CD4-positive, alpha-beta T cell (primary cell): Measurements from ENCODE around the gene GK. TPM values are rescaled to one million over a fixed set of nuclear protein-coding genes. Genes with fewer than 3 reads are reported as not detected.
A peak's percentile ranks its signal among the peaks of the same experiment; 100 is the strongest.

Experiments used
- ATAC-seq: fragments of 200-7000 bp; cut with Tn5 transposase; one replicate; pipeline ENCODE4 v1.10.0; 2022; ENCODE audit warnings: mild to moderate bottlenecking; ENCODE audit not compliant: poor library complexity
- CTCF ChIA-PET: fragments of 350-600 bp; sonication (Branson Sonifier 250); formaldehyde crosslinking; loops from one replicate; lab custom pipeline; 2021; ENCODE audit warnings: antibody characterized with exemption, inconsistent platforms; lab: Charles Lee
- POLR2A ChIA-PET: fragments of 350-600 bp; sonication (Branson Sonifier 250); formaldehyde crosslinking; loops from one replicate; lab custom pipeline; 2021; ENCODE audit warnings: antibody characterized with exemption, inconsistent platforms; lab: Charles Lee
- DNase-seq, 14 experiments: peaks; one replicate each; pipeline ENCODE4 v3.0.0-alpha.2; 2013 to 2020; ENCODE audit warnings: mixed read lengths in 2 of 14
- H3K27ac ChIP-seq, 2 donors: one replicate each; pipeline versions ENCODE4 v1.5.1 to v1.7.0; 2013; ENCODE audit warnings: low read length in 2 of 2, low read depth in 1 of 2, mild to moderate bottlenecking in 1 of 2
- H3K27me3 ChIP-seq, 2 experiments: 1 replicate in 1 of 2; 2 replicates in 1 of 2; pipeline versions ENCODE4 v1.6.1 to v1.7.0; 2013; ENCODE audit warnings: low read length in 2 of 2, control low read depth in 1 of 2, mild to moderate bottlenecking in 1 of 2, moderate library complexity in 1 of 2; ENCODE audit not compliant: insufficient read depth in 2 of 2, control insufficient read depth in 1 of 2
- H3K36me3 ChIP-seq: one replicate; pipeline ENCODE4 v1.6.1; 2013; ENCODE audit warnings: low read length, control low read depth; ENCODE audit not compliant: insufficient read depth
- H3K4me1 ChIP-seq: one replicate; pipeline ENCODE4 v1.6.1; 2013; ENCODE audit warnings: low read length, control low read depth; ENCODE audit not compliant: insufficient read depth
- H3K4me3 ChIP-seq: one replicate; pipeline ENCODE4 v1.5.1; 2013; ENCODE audit warnings: mild to moderate bottlenecking, low read length, moderate library complexity
- H3K9me3 ChIP-seq, 2 experiments: 1 replicate in 1 of 2; 2 replicates in 1 of 2; pipeline versions ENCODE4 v1.6.1 to v1.7.0; 2013; ENCODE audit warnings: low read length in 2 of 2, mild to moderate bottlenecking in 2 of 2, control low read depth in 1 of 2, moderate library complexity in 1 of 2; ENCODE audit not compliant: control insufficient read depth in 1 of 2, insufficient read depth in 1 of 2
- H3K27ac Mint-ChIP-seq: one replicate; pipeline ENCODE4 v1.8.0; 2020; ENCODE audit warnings: mixed read lengths
- H3K27me3 Mint-ChIP-seq: one replicate; pipeline ENCODE4 v1.8.0; 2021; ENCODE audit warnings: mixed read lengths
- H3K36me3 Mint-ChIP-seq: one replicate; pipeline ENCODE4 v1.8.0; 2021; ENCODE audit warnings: low read depth, mixed read lengths
- H3K4me1 Mint-ChIP-seq: one replicate; pipeline ENCODE4 v1.8.0; 2021; ENCODE audit warnings: low read depth, mixed read lengths
- H3K4me3 Mint-ChIP-seq: one replicate; pipeline ENCODE4 v1.8.0; 2020; ENCODE audit warnings: mild to moderate bottlenecking, mixed read lengths
- H3K9me3 Mint-ChIP-seq: one replicate; pipeline ENCODE4 v1.8.0; 2020; ENCODE audit warnings: mixed read lengths
- CTCF ChIP-seq: fragments of 200-600 bp; IDR thresholded peaks from one replicate; pipeline ENCODE4 v1.8.0; 2022; ENCODE audit warnings: antibody characterized with exemption, mild to moderate bottlenecking
- intact Hi-C, 2 experiments: fragments of 100-400 bp; cut with DNase I in 1 of 2; cut with micrococcal nuclease in 1 of 2; formaldehyde crosslinking; loops; one replicate each; pipeline versions ENCODE4 v1.15.1 to v1.9.0; 2023 to 2025; cut with DNase I, micrococcal nuclease
- polyA plus RNA-seq, 2 donors: library from polyadenylated mRNA; unstranded; fragments of 120-200 nt; gene quantifications; one replicate each; pipeline ENCODE4 v1.2.1, GENCODE V29; 2013
- total RNA-seq, 174 experiments: library from RNA in 2 of 174; stranded (reverse) in 2 of 174; gene quantifications; one replicate each; pipeline ENCODE4 v1.2.3 and lab custom pipeline; 2021 to 2026

The GK gene
- total RNA-seq = 1 to 10 TPM; 1.4 to 1.9 TPM
- polyA plus RNA-seq (2013, experiment 1 of 2) = 5.4 TPM
- 6.8 TPM for polyA plus RNA-seq (2013, experiment 2 of 2)
- total RNA-seq (lab: John Stamatoyannopoulos, UW) = 4.8 to 208 (median 26.5) reads per million in 172 experiments

DNA sequence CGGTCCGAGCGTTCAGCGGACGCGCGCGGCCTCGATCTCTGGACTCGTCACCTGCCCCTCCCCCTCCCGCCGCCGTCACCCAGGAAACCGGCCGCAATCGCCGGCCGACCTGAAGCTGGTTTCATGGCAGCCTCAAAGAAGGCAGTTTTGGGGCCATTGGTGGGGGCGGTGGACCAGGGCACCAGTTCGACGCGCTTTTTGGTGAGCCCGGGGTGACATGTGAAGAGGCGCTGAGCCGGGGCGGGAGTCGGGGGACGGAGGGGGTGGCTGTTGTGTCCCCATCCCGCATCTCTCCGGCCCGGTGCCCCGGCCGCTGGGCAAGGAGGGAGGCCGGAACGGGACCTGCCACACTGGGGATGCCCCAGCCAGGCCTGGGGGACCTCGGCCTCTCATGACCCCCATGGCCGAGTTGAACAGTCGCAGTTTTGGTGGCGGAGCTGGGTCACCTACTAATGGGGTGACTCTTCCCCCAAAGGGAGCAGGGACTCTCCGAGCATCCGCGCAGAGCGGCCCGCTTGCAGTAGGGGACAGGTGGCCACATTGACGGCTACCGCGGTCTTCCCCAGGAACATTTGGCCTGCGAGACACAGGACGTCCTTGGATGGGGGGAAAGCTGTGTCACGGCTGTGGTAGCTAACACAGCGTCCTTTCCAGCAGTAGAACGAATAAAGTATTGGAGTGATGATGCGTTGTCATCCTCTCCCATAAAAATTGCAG, at the start of gene GK:
Gene GK (plus strand): TSS at position 9 of the 717 bp plus-strand sequence. CDS start 115 bp downstream, at position 124.
- peak in 10 of 14 experiments; percentile 0 to 55 (median 6) for DNase-seq
- H3K4me1 ChIP-seq = peaks cover 20% of the 10 kb centered on the region
- CTCF ChIA-PET = no interaction called here

DNA sequence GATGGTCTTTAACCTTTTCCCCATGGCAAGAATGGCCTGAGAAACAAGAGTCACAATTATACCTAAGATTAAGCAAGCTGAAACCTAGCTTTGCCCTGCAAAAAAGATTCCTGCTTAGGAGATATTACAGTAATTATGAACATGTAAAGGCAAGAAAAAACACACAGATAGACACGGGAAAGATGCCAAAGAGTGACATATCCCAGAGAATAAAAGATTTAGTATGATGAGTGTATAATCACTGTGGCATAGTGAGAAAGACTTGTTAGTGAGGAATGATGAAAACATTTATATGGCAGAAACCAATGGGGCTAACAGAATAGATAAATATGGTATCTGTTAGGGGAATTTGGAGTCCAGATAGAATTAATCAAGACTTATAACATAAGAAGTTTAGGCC, 46.1 kb upstream of the GK start:
- no peaks in the 10 kb centered on the region for H3K36me3 ChIP-seq
- ChIA-PET POLR2A (no interaction called here), CTCF (no interaction called here)
- Mint-ChIP-seq H3K9me3 (no peaks in the 10 kb centered on the region), H3K27ac (no peak overlapping the region), H3K36me3 (no peaks in the 10 kb centered on the region), H3K4me3 (no peak overlapping the region), H3K27me3 (no peaks in the 10 kb centered on the region), H3K4me1 (no peaks in the 10 kb centered on the region)
- H3K9me3 ChIP-seq = no peaks in the 10 kb centered on the region
- H3K27ac ChIP-seq = no peak overlapping the region
- H3K4me3 ChIP-seq = no peak overlapping the region
- intact Hi-C loops = no loop called here
- TF ChIP-seq CTCF = no peak
- ATAC-seq (no peak), DNase-seq (no peak)
- no peaks in the 10 kb centered on the region for H3K27me3 ChIP-seq
- no peaks in the 10 kb centered on the region for H3K4me1 ChIP-seq

More for the DNA sequence above, at the start of gene GK:
- ATAC-seq = peak; percentile 15
- POLR2A ChIA-PET = no interaction called here
- Histone ChIP-seq H3K36me3 (no peaks in the 10 kb centered on the region), H3K27ac (peak within 1 kb of the TSS; percentile 56 to 69), H3K4me3 (peak within 1 kb of the TSS; percentile 89), H3K9me3 (no peaks in the 10 kb centered on the region), H3K27me3 (no peaks in the 10 kb centered on the region)
- intact Hi-C loops = loop anchor here in 1 of 2 experiments (1.0 to 10.0 kb wide), 2 partner anchors 76 to 231 kb away; partner anchors contain the start of genes TAB3 and TASL
- peak within 1 kb of the TSS; percentile 96 for H3K4me3 Mint-ChIP-seq
- peaks cover 6% of the 10 kb centered on the region for H3K36me3 Mint-ChIP-seq
- no peaks in the 10 kb centered on the region for H3K27me3 Mint-ChIP-seq
- H3K4me1 Mint-ChIP-seq = peaks cover 45% of the 10 kb centered on the region
- H3K27ac Mint-ChIP-seq = peak within 1 kb of the TSS; percentile 96
- no peak for TF ChIP-seq CTCF
- no peaks in the 10 kb centered on the region for H3K9me3 Mint-ChIP-seq

GRCh38 chrX:30610026-30610425, 43.2 kb upstream of the GK start:
- DNase-seq (no peak), ATAC-seq (no peak)
- no peaks in the 10 kb centered on the region for H3K9me3 Mint-ChIP-seq
- no peaks in the 10 kb centered on the region for H3K27me3 Mint-ChIP-seq
- no peak overlapping the region for H3K27ac Mint-ChIP-seq
- no peaks in the 10 kb centered on the region for H3K4me1 Mint-ChIP-seq
- ChIA-PET POLR2A (no interaction called here), CTCF (no interaction called here)
- no peaks in the 10 kb centered on the region for H3K36me3 Mint-ChIP-seq
- no peak for TF ChIP-seq CTCF
- no peaks in the 10 kb centered on the region for H3K27me3 ChIP-seq
- no peak overlapping the region for H3K4me3 ChIP-seq
- no peaks in the 10 kb centered on the region for H3K36me3 ChIP-seq
- H3K9me3 ChIP-seq = no peaks in the 10 kb centered on the region
- no peak overlapping the region for H3K4me3 Mint-ChIP-seq
- no peaks in the 10 kb centered on the region for H3K4me1 ChIP-seq
- intact Hi-C loops = no loop called here
- no peak overlapping the region for H3K27ac ChIP-seq
